H9 (cell line): ENCODE results near the gene UBAC1. TPM values are rescaled to one million over a fixed set of nuclear protein-coding genes. Genes with fewer than 3 reads are reported as not detected.

Experiments used
- DNase-seq: peaks from one replicate; pipeline ENCODE4 v3.0.0-alpha.2; 2017
- H2AFZ ChIP-seq: one replicate; pipeline ENCODE4 v1.6.1; 2013; ENCODE audit warnings: mild to moderate bottlenecking, low read length, control low read depth, moderate library complexity
- H2AK5ac ChIP-seq: 2 replicates; pipeline ENCODE4 v1.6.1; 2013; ENCODE audit warnings: low read length, control low read depth, mixed read lengths; ENCODE audit not compliant: insufficient read length
- H2BK120ac ChIP-seq: one replicate; pipeline ENCODE4 v1.6.1; 2013; ENCODE audit warnings: low read depth, mild to moderate bottlenecking, low read length, control low read depth, inconsistent platforms; ENCODE audit not compliant: poor library complexity, severe bottlenecking
- H2BK12ac ChIP-seq: 2 replicates; pipeline ENCODE4 v1.6.1; 2013; ENCODE audit warnings: low read length, control low read depth, mixed read lengths, low read depth; ENCODE audit not compliant: insufficient read length
- H2BK15ac ChIP-seq: 2 replicates; pipeline ENCODE4 v1.6.1; 2013; ENCODE audit warnings: low read depth, low read length, control low read depth
- H2BK20ac ChIP-seq: one replicate; pipeline ENCODE4 v1.6.1; 2013; ENCODE audit warnings: low read depth, mild to moderate bottlenecking, low read length, control low read depth, inconsistent platforms; ENCODE audit not compliant: poor library complexity, severe bottlenecking
- H2BK5ac ChIP-seq: 2 replicates; pipeline ENCODE4 v1.6.1; 2013; ENCODE audit warnings: low read length, control low read depth, mixed read lengths; ENCODE audit not compliant: insufficient read length
- H3K14ac ChIP-seq: 2 replicates; pipeline ENCODE4 v1.6.1; 2013; ENCODE audit warnings: low read length, control low read depth; ENCODE audit not compliant: insufficient read depth
- H3K18ac ChIP-seq: 2 replicates; pipeline ENCODE4 v1.6.1; 2013; ENCODE audit warnings: low read depth, mild to moderate bottlenecking, mixed read lengths, low read length, control low read depth; ENCODE audit not compliant: insufficient read length
- H3K23ac ChIP-seq: 2 replicates; pipeline ENCODE4 v1.6.1; 2013; ENCODE audit warnings: low read length, control low read depth, mixed read lengths, low read depth; ENCODE audit not compliant: insufficient read length
- H3K23me2 ChIP-seq: 2 replicates; pipeline ENCODE4 v1.6.1; 2013; ENCODE audit warnings: low read depth, mild to moderate bottlenecking, mixed read lengths, low read length, control low read depth; ENCODE audit not compliant: insufficient read length, poor library complexity, severe bottlenecking
- H3K27ac ChIP-seq: 2 replicates; pipeline ENCODE4 v1.5.1; 2013; ENCODE audit warnings: low read length, control low read depth, mixed read lengths, low read depth; ENCODE audit not compliant: insufficient read length
- H3K27me3 ChIP-seq: 2 replicates; pipeline ENCODE4 v1.6.1; 2013; ENCODE audit warnings: low read length, control low read depth, inconsistent platforms; ENCODE audit not compliant: insufficient read depth
- H3K4ac ChIP-seq: 2 replicates; pipeline ENCODE4 v1.6.1; 2013; ENCODE audit warnings: low read depth, mild to moderate bottlenecking, control low read depth, inconsistent platforms, low read length, moderate library complexity
- H3K4me1 ChIP-seq: 2 replicates; pipeline ENCODE4 v1.6.1; 2013; ENCODE audit warnings: low read length, control low read depth, inconsistent platforms; ENCODE audit not compliant: insufficient read depth
- H3K4me2 ChIP-seq: 2 replicates; pipeline ENCODE4 v1.6.1; 2013; ENCODE audit warnings: low read length, control low read depth, mixed read lengths; ENCODE audit not compliant: insufficient read length, insufficient read depth
- H3K56ac ChIP-seq: 2 replicates; pipeline ENCODE4 v1.6.1; 2013; ENCODE audit warnings: low read depth, mild to moderate bottlenecking, mixed read lengths, low read length, control low read depth; ENCODE audit not compliant: insufficient read length
- H3K79me1 ChIP-seq: 2 replicates; pipeline ENCODE4 v1.6.1; 2013; ENCODE audit warnings: low read depth, mild to moderate bottlenecking, moderate library complexity, low read length, control low read depth, inconsistent platforms; ENCODE audit not compliant: insufficient read depth, poor library complexity, severe bottlenecking
- H3K79me2 ChIP-seq: 2 replicates; pipeline ENCODE4 v1.6.1; 2013; ENCODE audit warnings: low read length, control low read depth, inconsistent platforms; ENCODE audit not compliant: insufficient read depth
- H3K9ac ChIP-seq: 2 replicates; pipeline ENCODE4 v1.6.1; 2013; ENCODE audit warnings: low read length, control low read depth, mixed read lengths; ENCODE audit not compliant: insufficient read length; ENCODE audit errors: extremely low read depth
- H3K9me3 ChIP-seq: one replicate; pipeline ENCODE4 v1.6.1; 2013; ENCODE audit warnings: low read depth, low read length, inconsistent platforms; ENCODE audit not compliant: control insufficient read depth
- H3T11ph ChIP-seq: one replicate; pipeline ENCODE4 v1.6.1; 2013; ENCODE audit warnings: mild to moderate bottlenecking, low read length, control low read depth, inconsistent platforms
- H4K20me1 ChIP-seq: one replicate; pipeline ENCODE4 v1.6.1; 2013; ENCODE audit not compliant: control insufficient read depth, insufficient read length, insufficient read depth
- H4K5ac ChIP-seq: 2 replicates; pipeline ENCODE4 v1.6.1; 2013; ENCODE audit warnings: low read depth, mild to moderate bottlenecking, mixed read lengths, low read length, control low read depth; ENCODE audit not compliant: insufficient read length
- H4K8ac ChIP-seq: replicated peaks from 2 replicates; pipeline ENCODE4 v1.6.1; 2013; ENCODE audit warnings: low read length, control low read depth, mixed read lengths, low read depth; ENCODE audit not compliant: insufficient read length
- H4K91ac ChIP-seq: 2 replicates; pipeline ENCODE4 v1.6.1; 2013; ENCODE audit warnings: low read depth, mild to moderate bottlenecking, moderate library complexity, mixed read lengths, low read length, control low read depth; ENCODE audit not compliant: insufficient read length
- H3K27ac Mint-ChIP-seq, 3 experiments: 2 replicates in 2 of 3; 3 replicates in 1 of 3; pipeline ENCODE4 v1.8.0; 2020 to 2021; ENCODE audit warnings: mixed read lengths in 3 of 3, mild to moderate bottlenecking in 1 of 3, moderate library complexity in 1 of 3
- H3K27me3 Mint-ChIP-seq: 2 replicates; pipeline ENCODE4 v1.8.0; 2021; ENCODE audit warnings: low read depth, mild to moderate bottlenecking, moderate library complexity, mixed read lengths
- H3K36me3 Mint-ChIP-seq, 3 experiments: 2 replicates in 2 of 3; 3 replicates in 1 of 3; pipeline ENCODE4 v1.8.0; 2020 to 2021; ENCODE audit warnings: low read depth in 3 of 3, mixed read lengths in 3 of 3; ENCODE audit not compliant: insufficient read depth in 1 of 3
- H3K4me1 Mint-ChIP-seq, 2 experiments: 2 replicates each; pipeline ENCODE4 v1.8.0; 2020; ENCODE audit warnings: mixed read lengths in 2 of 2
- H3K4me3 Mint-ChIP-seq, 2 experiments: 2 replicates in 1 of 2; 3 replicates in 1 of 2; pipeline ENCODE4 v1.8.0; 2020 to 2021; ENCODE audit warnings: mild to moderate bottlenecking in 2 of 2, mixed read lengths in 2 of 2, moderate library complexity in 1 of 2
- H3K9me3 Mint-ChIP-seq, 2 experiments: 2 replicates in 1 of 2; 3 replicates in 1 of 2; pipeline ENCODE4 v1.8.0; 2020; ENCODE audit warnings: mild to moderate bottlenecking in 2 of 2, mixed read lengths in 2 of 2, moderate library complexity in 1 of 2
- WGBS: extraction: QIAGEN DNeasy Blood & Tissue Kit; methylation state at CpG from one replicate; pipeline ENCODE4 v1.1.7; 2013; ENCODE audit warnings: missing lambda C conversion rate, low lambda C conversion rate, mixed read lengths; ENCODE audit not compliant: insufficient read length; ENCODE audit errors: extremely low coverage; 5-methylcytosine and 5-hydroxymethylcytosine counted together
- total RNA-seq: library from RNA; stranded (reverse); gene quantifications from 2 replicates; pipeline ENCODE4 v1.2.1, GENCODE V29; 2021
- TF ChIP-seq, protein P1 (sequence below): fragments of 200-600 bp; sonication (generic); conservative IDR thresholded peaks from 3 replicates; pipeline ENCODE4 v1.8.0; 2021; ENCODE audit warnings: antibody characterized with exemption, mild to moderate bottlenecking

Gene UBAC1
- total RNA-seq, 1 experiment from 2014 or later: 47.5 TPM

DNA sequence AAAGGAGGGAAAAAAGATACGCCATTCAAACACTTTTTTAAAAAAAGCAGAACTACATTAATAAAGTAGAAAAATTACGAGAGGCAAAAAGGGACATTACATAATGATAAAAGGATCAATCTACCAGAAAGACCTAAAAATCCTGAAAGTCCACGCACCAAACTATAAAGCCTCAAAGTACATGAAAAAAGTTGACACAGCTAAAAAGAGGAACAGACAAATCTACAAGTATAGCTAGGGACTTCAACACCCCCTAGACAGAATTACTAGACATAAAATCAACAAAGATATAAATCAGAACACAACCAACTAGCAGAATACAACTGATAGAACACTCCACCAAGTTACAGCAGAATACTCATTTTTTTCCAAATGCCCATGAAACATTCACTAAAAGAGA, 65.0 kb downstream of the UBAC1 start:
- H3K9me3 Mint-ChIP-seq: peaks cover 16 to 22% of the 10 kb centered on the region in 2 experiments
- H3K14ac ChIP-seq: no peak overlapping the region
- H3K9ac ChIP-seq: no peak overlapping the region
- peaks cover 72% of the 10 kb centered on the region for H3K79me2 ChIP-seq
- peaks cover 3% of the 10 kb centered on the region for H4K20me1 ChIP-seq
- peaks cover 31 to 49% (median 36%) of the 10 kb centered on the region in 3 experiments for H3K36me3 Mint-ChIP-seq
- WGBS: no CpG with 5 or more reads among the region's 3 CpGs
- no peak overlapping the region for H3K56ac ChIP-seq
- TF ChIP-seq, protein P1, sequence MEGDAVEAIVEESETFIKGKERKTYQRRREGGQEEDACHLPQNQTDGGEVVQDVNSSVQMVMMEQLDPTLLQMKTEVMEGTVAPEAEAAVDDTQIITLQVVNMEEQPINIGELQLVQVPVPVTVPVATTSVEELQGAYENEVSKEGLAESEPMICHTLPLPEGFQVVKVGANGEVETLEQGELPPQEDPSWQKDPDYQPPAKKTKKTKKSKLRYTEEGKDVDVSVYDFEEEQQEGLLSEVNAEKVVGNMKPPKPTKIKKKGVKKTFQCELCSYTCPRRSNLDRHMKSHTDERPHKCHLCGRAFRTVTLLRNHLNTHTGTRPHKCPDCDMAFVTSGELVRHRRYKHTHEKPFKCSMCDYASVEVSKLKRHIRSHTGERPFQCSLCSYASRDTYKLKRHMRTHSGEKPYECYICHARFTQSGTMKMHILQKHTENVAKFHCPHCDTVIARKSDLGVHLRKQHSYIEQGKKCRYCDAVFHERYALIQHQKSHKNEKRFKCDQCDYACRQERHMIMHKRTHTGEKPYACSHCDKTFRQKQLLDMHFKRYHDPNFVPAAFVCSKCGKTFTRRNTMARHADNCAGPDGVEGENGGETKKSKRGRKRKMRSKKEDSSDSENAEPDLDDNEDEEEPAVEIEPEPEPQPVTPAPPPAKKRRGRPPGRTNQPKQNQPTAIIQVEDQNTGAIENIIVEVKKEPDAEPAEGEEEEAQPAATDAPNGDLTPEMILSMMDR: no peak
- no peak overlapping the region for H2BK20ac ChIP-seq
- no peak for DNase-seq
- H2AK5ac ChIP-seq: no peak overlapping the region
- H3K4me1 ChIP-seq: peaks cover 3% of the 10 kb centered on the region; the same call in 1 of the 2 replicates
- no peak overlapping the region for H4K8ac ChIP-seq
- H3K23me2 ChIP-seq: no peaks in the 10 kb centered on the region
- no peak overlapping the region for H3K27ac ChIP-seq
- no peak overlapping the region for H2BK12ac ChIP-seq
- no peak overlapping the region for H3T11ph ChIP-seq
- no peak overlapping the region for H3K23ac ChIP-seq
- no peaks in the 10 kb centered on the region for H3K27me3 ChIP-seq
- no peak overlapping the region for H3K4me3 Mint-ChIP-seq
- no peaks in the 10 kb centered on the region for H3K27me3 Mint-ChIP-seq
- H3K4me2 ChIP-seq: no peak overlapping the region
- no peak overlapping the region for H3K4ac ChIP-seq
- H3K9me3 ChIP-seq: no peaks in the 10 kb centered on the region
- H2AFZ ChIP-seq: no peak overlapping the region
- H4K5ac ChIP-seq: no peak overlapping the region
- no peak overlapping the region for H2BK120ac ChIP-seq
- peaks cover 38 to 45% of the 10 kb centered on the region in 2 experiments for H3K4me1 Mint-ChIP-seq
- H2BK15ac ChIP-seq: no peak overlapping the region
- no peak overlapping the region for H4K91ac ChIP-seq
- no peak overlapping the region for H3K27ac Mint-ChIP-seq
- no peak overlapping the region for H3K18ac ChIP-seq
- no peak overlapping the region for H2BK5ac ChIP-seq
- peaks cover 3% of the 10 kb centered on the region for H3K79me1 ChIP-seq
